GM19438 (cell line): ENCODE results near the gene STX2.
A peak's percentile ranks its signal among the peaks of the same experiment; 100 is the strongest.
"Not testable (repeated sequence)": the region's sequence is repeated elsewhere in the genome, so short reads cannot be mapped to it uniquely, and the experiment has no call there.

Source experiments
- ATAC-seq: cut with Tn5 transposase; IDR thresholded peaks from one replicate; pipeline ENCODE4 v1.9.1; 2021; ENCODE audit warnings: low read depth; ENCODE audit not compliant: unreplicated experiment

STX2 gene

GRCh38 chr12:130870442-130871285, 31.6 kb upstream of the STX2 start:
- ATAC-seq, result peak; percentile 58

- ATAC-seq, result no peak
These were observed 29.4 kb upstream of the STX2 start for GRCh38 chr12:130868412-130868811.

GRCh38 chr12:130863298-130863697, 24.2 kb upstream of the STX2 start:
- ATAC-seq, result no peak

GRCh38 chr12:130862771-130863170, 23.7 kb upstream of the STX2 start:
- ATAC-seq, result not testable (repeated sequence)

- no peak for ATAC-seq
These were observed 23.1 kb upstream of the STX2 start for GRCh38 chr12:130862161-130862560.

GRCh38 chr12:130860311-130860710, 21.3 kb upstream of the STX2 start:
- ATAC-seq, result no peak

GRCh38 chr12:130859161-130859560, 20.1 kb upstream of the STX2 start:
- no peak for ATAC-seq

GRCh38 chr12:130858084-130858483, 19.0 kb upstream of the STX2 start:
- no peak for ATAC-seq

- ATAC-seq, result no peak
These were observed 17.0 kb upstream of the STX2 start for GRCh38 chr12:130856088-130856487.

GRCh38 chr12:130850418-130851021, 11.5 kb upstream of the STX2 start:
- no peak for ATAC-seq

- ATAC-seq, result no peak
These were observed 10.7 kb upstream of the STX2 start for GRCh38 chr12:130849561-130850417.

- ATAC-seq, result not testable (repeated sequence)
These were observed 9.8 kb upstream of the STX2 start for GRCh38 chr12:130848785-130849305.

- ATAC-seq, result not testable (repeated sequence)
These were observed 9.1 kb upstream of the STX2 start for GRCh38 chr12:130848105-130848504.

GRCh38 chr12:130847112-130847511, 8.1 kb upstream of the STX2 start:
- no peak for ATAC-seq

- no peak for ATAC-seq
These were observed 7.3 kb upstream of the STX2 start for GRCh38 chr12:130846369-130846768.

- no peak for ATAC-seq
These were observed 837 bp upstream of the STX2 start for GRCh38 chr12:130839770-130840404.

- peak; percentile 27 for ATAC-seq
These were observed 633 bp downstream of the STX2 start for GRCh38 chr12:130838284-130838950.

- no peak for ATAC-seq
These were observed 3.6 kb downstream of the STX2 start for GRCh38 chr12:130835436-130835835.

GRCh38 chr12:130835011-130835410, 4.0 kb downstream of the STX2 start:
- no peak for ATAC-seq
